Endothelial cell of umbilical vein (primary cell): ENCODE results near the gene GLP1R. TPM values are rescaled to one million over a fixed set of nuclear protein-coding genes. Genes with fewer than 3 reads are reported as not detected.

ENCODE experiments used
- BruUV-seq: library from RNA; stranded (reverse); fragments of 400-500 nt; replicated peaks from 2 replicates; lab custom pipeline; 2021; lab: Mats Ljungman, UMichigan
- CTCF ChIA-PET: fragments of 300-600, 350-600 bp; sonication (Branson Sonifier 250); formaldehyde crosslinking; loops from one replicate; lab custom pipeline; 2021; ENCODE audit warnings: antibody characterized with exemption, inconsistent platforms; lab: Charles Lee
- POLR2A ChIA-PET: fragments of 300-600, 350-600 bp; sonication (Branson Sonifier 250); formaldehyde crosslinking; loops from one replicate; lab custom pipeline; 2021; ENCODE audit warnings: antibody characterized with exemption, inconsistent platforms; lab: Charles Lee
- DNase-seq: peaks from one replicate; pipeline ENCODE4 v3.0.0-alpha.2; 2011; ENCODE audit warnings: low read depth, low spot score
- FAIRE-seq: peaks from 2 replicates; lab custom pipeline; 2011; peaks lifted over from hg19 to GRCh38; lab: Jason Lieb, UNC
- H2AFZ ChIP-seq: 2 replicates; pipeline ENCODE4 v1.6.0; 2012; ENCODE audit warnings: low read depth, low read length, control low read depth, inconsistent platforms
- H3K27ac ChIP-seq: 2 replicates; pipeline ENCODE4 v1.5.1; 2011; ENCODE audit warnings: low read depth, mild to moderate bottlenecking, control low read depth, low read length, moderate library complexity; ENCODE audit not compliant: insufficient read depth
- H3K27me3 ChIP-seq, 2 experiments: 2 replicates each; pipeline versions ENCODE4 v1.6.0 to v1.6.1; 2011; ENCODE audit warnings: low read length in 2 of 2, mixed read lengths in 1 of 2; ENCODE audit not compliant: control insufficient read depth in 2 of 2, insufficient read depth in 2 of 2
- H3K36me3 ChIP-seq, 2 experiments: 2 replicates in 1 of 2; 3 replicates in 1 of 2; pipeline ENCODE4 v1.5.1; 2011; ENCODE audit warnings: low read length in 2 of 2, mild to moderate bottlenecking in 1 of 2, moderate library complexity in 1 of 2; ENCODE audit not compliant: control insufficient read depth in 2 of 2, insufficient read depth in 2 of 2; ENCODE audit errors: extremely low read depth in 1 of 2
- H3K4me1 ChIP-seq: 3 replicates; pipeline ENCODE4 v1.5.1; 2011; ENCODE audit warnings: mild to moderate bottlenecking, low read length; ENCODE audit not compliant: control insufficient read depth, insufficient read depth; ENCODE audit errors: extremely low read depth
- H3K4me2 ChIP-seq: 2 replicates; pipeline ENCODE4 v1.6.1; 2011; ENCODE audit warnings: low read length, control low read depth, mixed read lengths; ENCODE audit not compliant: insufficient read depth
- H3K4me3 ChIP-seq, 3 experiments: fragments of 200-600 bp in 1 of 3; sonication (generic), shearing (Covaris generic) in 1 of 3; replicated peaks in 1 of 3; 2 replicates each; pipeline ENCODE4 v1.5.1; 2011 to 2016; ENCODE audit warnings: control low read depth in 3 of 3, low read length in 3 of 3, mild to moderate bottlenecking in 2 of 3, inconsistent platforms in 1 of 3, low read depth in 1 of 3, moderate library complexity in 1 of 3; ENCODE audit not compliant: insufficient read depth in 1 of 3
- H3K79me2 ChIP-seq: 2 replicates; pipeline ENCODE4 v1.6.0; 2012; ENCODE audit warnings: low read length, inconsistent platforms; ENCODE audit not compliant: control insufficient read depth, insufficient read depth
- H3K9ac ChIP-seq: replicated peaks from 2 replicates; pipeline ENCODE3; 2011; ENCODE audit warnings: low read length, control low read depth; ENCODE audit not compliant: insufficient read depth; ENCODE audit errors: extremely low read depth
- H3K9me1 ChIP-seq: replicated peaks from 3 replicates; pipeline ENCODE4 v1.6.0; 2011; ENCODE audit warnings: mild to moderate bottlenecking, low read length; ENCODE audit not compliant: control insufficient read depth, insufficient read depth; ENCODE audit errors: extremely low read depth
- H3K9me3 ChIP-seq: replicated peaks from 2 replicates; pipeline ENCODE4 v1.5.1; 2012; ENCODE audit warnings: low read length, inconsistent platforms; ENCODE audit not compliant: control insufficient read depth, insufficient read depth
- H4K20me1 ChIP-seq: replicated peaks from 2 replicates; pipeline ENCODE3; 2011; ENCODE audit warnings: mild to moderate bottlenecking, low read length; ENCODE audit not compliant: control insufficient read depth, insufficient read depth; ENCODE audit errors: extremely low read depth
- EZH2 ChIP-seq: IDR thresholded peaks from 2 replicates; pipeline ENCODE4 v1.6.1; 2012; ENCODE audit warnings: borderline replicate concordance, low read depth, mild to moderate bottlenecking, moderate library complexity, low read length, inconsistent platforms; ENCODE audit not compliant: severe bottlenecking
- GATA2 ChIP-seq: IDR thresholded peaks from 2 replicates; pipeline ENCODE4 v1.7.0; 2011; ENCODE audit warnings: low read depth, mild to moderate bottlenecking, moderate library complexity, mixed read lengths, low read length; ENCODE audit not compliant: insufficient read length, insufficient read depth
- POLR2A ChIP-seq: IDR thresholded peaks from 2 replicates; pipeline ENCODE4 v1.6.1; 2012; ENCODE audit warnings: low read depth, mild to moderate bottlenecking, control low read depth, low read length
- POLR2AphosphoS5 ChIP-seq: IDR thresholded peaks from 2 replicates; pipeline ENCODE4 v1.6.1; 2012; ENCODE audit warnings: low read depth, mild to moderate bottlenecking, control low read depth, low read length, moderate library complexity; ENCODE audit not compliant: insufficient read depth
- dilution Hi-C: fragments of 300-500 bp; cut with MboI; formaldehyde crosslinking; loops from one replicate; pipeline ENCODE4 v1.15.0; 2019; ENCODE audit warnings: low sequenced_read_pairs; ENCODE audit not compliant: extremely low pct_ligation_motif_present
- intact Hi-C: fragments of 100-400 bp; cut with micrococcal nuclease; formaldehyde crosslinking; loops from one replicate; pipeline ENCODE4 v1.10.0; 2022
- polyA plus RNA-seq, 4 experiments: library from polyadenylated mRNA; depleted of rRNA in 3 of 4; stranded (reverse) in 3 of 4; unstranded in 1 of 4; fragments of >200 nt; gene quantifications; 2 replicates each; pipeline versions ENCODE4 v1.2.1 to v1.2.3, GENCODE V29; 2011 to 2012; ENCODE audit warnings: missing spikeins in 1 of 4
- total RNA-seq: library from RNA; stranded (reverse); gene quantifications from 2 replicates; pipeline ENCODE4 v1.2.3, GENCODE V29; 2021
- TF ChIP-seq, protein P1 (sequence below): IDR thresholded peaks from 2 replicates; pipeline ENCODE4 v1.6.1; 2011; ENCODE audit not compliant: insufficient read depth, insufficient read length
- TF ChIP-seq, protein P2 (sequence below), 2 donors: IDR thresholded peaks; 1 replicate in 1 of 2; 2 replicates in 1 of 2; pipeline ENCODE4 v1.5.1; 2011; ENCODE audit warnings: low read length in 2 of 2, mild to moderate bottlenecking in 2 of 2, moderate library complexity in 2 of 2, control low read depth in 1 of 2, inconsistent platforms in 1 of 2, low read depth in 1 of 2; ENCODE audit not compliant: insufficient read depth in 1 of 2; ENCODE audit errors: extremely low read depth in 1 of 2

Gene GLP1R
- total and polyA plus RNA-seq, 2 donors (not counting 3 experiments of a cell fraction or from before 2014, with no cell fraction given), result not detected

DNA sequence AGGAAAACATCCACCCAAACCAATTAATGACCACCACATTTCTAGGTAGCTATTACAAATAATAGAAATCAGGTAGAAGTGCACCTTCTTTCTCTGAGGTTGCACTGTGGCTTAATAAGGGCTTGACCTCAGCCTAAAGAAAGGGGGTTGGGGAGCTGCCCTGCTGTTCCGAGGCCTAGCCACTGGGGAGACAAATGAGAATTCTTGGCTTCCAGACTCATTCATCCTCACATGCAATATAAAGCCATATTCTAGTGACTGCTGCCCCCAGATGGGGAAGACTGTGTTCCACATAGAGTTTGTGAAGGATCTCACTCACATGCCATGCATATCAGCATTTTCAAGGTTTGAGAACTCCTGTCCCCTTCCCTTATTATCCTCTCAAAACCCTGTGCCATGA is 43.5 kb downstream of the GLP1R start:
- no peak overlapping the region for H3K4me3 ChIP-seq
- BruUV-seq, result no TSS peak
- no peaks in the 10 kb centered on the region for H3K9me1 ChIP-seq
- H3K36me3 ChIP-seq, result no peaks in the 10 kb centered on the region
- no peak for DNase-seq
- dilution Hi-C loops (no loop called here), intact Hi-C loops (no loop called here)
- no peak overlapping the region for H3K9ac ChIP-seq
- no peak overlapping the region for H2AFZ ChIP-seq
- H3K27ac ChIP-seq, result no peak overlapping the region
- no peak for FAIRE-seq
- H3K27me3 ChIP-seq, result peaks cover 17 to 40% of the 10 kb centered on the region in 2 experiments
- TF ChIP-seq POLR2A (no peak), EZH2 (no peak)
- H4K20me1 ChIP-seq, result no peaks in the 10 kb centered on the region
- ChIA-PET POLR2A (no interaction called here), CTCF (no interaction called here)
- H3K4me1 ChIP-seq, result peaks cover 6% of the 10 kb centered on the region
- no peaks in the 10 kb centered on the region for H3K79me2 ChIP-seq
- no peak overlapping the region for H3K4me2 ChIP-seq
- H3K9me3 ChIP-seq, result no peaks in the 10 kb centered on the region

DNA sequence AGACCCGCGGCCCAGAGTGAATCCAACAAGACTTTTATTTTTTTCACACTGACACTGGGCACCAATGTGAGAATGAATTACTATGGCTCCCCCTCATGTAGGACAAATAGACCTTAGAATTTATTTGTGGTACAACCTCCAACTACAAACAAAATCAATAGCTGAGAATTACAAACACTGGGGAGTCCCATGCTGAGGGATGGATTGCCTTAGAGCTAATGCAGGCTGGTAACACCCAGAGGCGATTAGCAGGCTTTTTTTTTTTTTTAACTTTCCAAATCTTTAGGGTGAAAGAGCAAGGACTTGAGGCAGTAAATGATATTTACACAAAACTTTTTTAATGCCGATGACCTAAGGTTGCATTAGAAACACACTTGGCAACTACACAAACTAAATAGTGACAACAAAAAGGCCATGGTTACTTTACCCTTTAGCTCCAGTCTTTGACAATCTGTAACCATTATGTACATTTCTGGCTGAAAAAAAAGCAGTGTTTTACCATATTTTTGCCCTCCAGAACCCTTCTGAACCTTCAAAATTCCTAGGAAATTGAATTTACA is 44.6 kb downstream of the GLP1R start:
- Histone ChIP-seq H3K4me2 (no peak overlapping the region), H3K36me3 (no peaks in the 10 kb centered on the region), H3K9me3 (no peaks in the 10 kb centered on the region), H3K4me3 (no peak overlapping the region), H3K9me1 (no peaks in the 10 kb centered on the region), H3K4me1 (peaks cover 6% of the 10 kb centered on the region), H3K9ac (no peak overlapping the region), H4K20me1 (no peaks in the 10 kb centered on the region), H2AFZ (no peak overlapping the region), H3K27me3 (peaks cover 17 to 38% of the 10 kb centered on the region in 2 experiments), H3K27ac (no peak overlapping the region), H3K79me2 (no peaks in the 10 kb centered on the region)
- POLR2A ChIA-PET, result no interaction called here
- TF ChIP-seq POLR2AphosphoS5 (no peak), POLR2A (no peak), EZH2 (no peak), GATA2 (no peak)
- TF ChIP-seq, protein P1, sequence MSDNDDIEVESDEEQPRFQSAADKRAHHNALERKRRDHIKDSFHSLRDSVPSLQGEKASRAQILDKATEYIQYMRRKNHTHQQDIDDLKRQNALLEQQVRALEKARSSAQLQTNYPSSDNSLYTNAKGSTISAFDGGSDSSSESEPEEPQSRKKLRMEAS, result no peak
- TF ChIP-seq, protein P2, sequence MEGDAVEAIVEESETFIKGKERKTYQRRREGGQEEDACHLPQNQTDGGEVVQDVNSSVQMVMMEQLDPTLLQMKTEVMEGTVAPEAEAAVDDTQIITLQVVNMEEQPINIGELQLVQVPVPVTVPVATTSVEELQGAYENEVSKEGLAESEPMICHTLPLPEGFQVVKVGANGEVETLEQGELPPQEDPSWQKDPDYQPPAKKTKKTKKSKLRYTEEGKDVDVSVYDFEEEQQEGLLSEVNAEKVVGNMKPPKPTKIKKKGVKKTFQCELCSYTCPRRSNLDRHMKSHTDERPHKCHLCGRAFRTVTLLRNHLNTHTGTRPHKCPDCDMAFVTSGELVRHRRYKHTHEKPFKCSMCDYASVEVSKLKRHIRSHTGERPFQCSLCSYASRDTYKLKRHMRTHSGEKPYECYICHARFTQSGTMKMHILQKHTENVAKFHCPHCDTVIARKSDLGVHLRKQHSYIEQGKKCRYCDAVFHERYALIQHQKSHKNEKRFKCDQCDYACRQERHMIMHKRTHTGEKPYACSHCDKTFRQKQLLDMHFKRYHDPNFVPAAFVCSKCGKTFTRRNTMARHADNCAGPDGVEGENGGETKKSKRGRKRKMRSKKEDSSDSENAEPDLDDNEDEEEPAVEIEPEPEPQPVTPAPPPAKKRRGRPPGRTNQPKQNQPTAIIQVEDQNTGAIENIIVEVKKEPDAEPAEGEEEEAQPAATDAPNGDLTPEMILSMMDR (IDR thresholded peaks at IDR 0.05; ENCODE audit: extremely low read depth in 1 of 2, insufficient read depth in 1 of 2, low read depth in 1 of 2, low read length in 2 of 2), result no peak
- no peak for FAIRE-seq
- BruUV-seq, result no TSS peak
- intact Hi-C loops, result no loop called here
- dilution Hi-C loops, result no loop called here
- DNase-seq, result no peak
- CTCF ChIA-PET, result interaction anchor here (1.3 to 1.4 kb wide), 2 partner anchors 21 to 63 kb away, joined by 3 read pairs; partner anchors contain the start of gene SAYSD1
